Measurements from ENCODE around the gene SART1.

DNA sequence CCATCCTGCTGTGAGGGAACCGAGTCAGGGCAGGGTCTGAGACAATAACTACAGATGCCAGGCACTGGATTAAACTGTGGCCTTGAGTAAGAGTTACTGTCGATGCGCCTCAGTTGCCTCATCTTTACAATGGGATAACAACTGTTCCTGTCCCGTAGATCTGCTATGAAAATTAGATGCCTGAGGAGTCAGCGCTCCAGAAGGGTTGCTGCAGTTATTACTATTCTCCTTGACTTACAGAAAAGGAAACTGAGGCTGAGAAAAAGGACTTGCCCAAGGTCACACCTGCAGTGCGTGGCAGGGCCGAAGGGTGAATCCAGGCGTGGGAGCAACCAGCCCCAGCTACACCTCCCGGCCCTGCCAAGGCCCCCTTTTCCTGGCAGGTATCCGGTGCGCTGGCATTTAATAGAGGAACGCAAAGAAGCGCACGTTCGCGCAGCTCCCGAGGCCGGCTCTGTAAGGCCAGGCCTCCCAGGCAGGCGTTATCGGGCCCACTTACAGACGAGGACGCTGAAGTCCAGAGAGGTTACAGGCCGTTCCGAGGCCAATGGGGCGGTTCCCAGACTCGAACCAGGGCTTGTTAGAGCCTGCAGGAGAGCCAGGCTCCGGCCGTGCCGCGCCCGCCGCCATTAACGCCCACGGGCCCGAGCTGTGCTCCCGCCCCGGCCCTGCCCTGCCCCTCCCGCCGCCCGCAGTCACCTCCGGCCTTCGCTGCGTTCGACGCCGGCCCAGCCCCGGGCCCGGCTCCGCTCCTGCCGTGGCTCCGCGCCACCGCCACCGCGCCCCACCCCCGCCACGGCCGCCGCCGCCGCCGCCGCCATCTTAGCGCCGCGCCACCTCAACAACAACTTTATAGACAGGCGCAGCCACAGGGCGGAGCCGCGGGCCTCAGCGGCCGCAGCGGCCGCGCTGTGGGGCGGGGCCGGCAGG, 43.1 kb upstream of the SART1 start, which contains the start of gene C11orf68:
- TF ChIP-seq BCL11A (IDR thresholded peaks at IDR 0.05; ENCODE audit: low read depth, low read length) (no peak), EP300 (IDR thresholded peaks at IDR 0.05; ENCODE audit: borderline replicate concordance in 1 of 2, control insufficient read depth in 1 of 2, low read depth in 2 of 2, low read length in 2 of 2) (no peak), EZH2 (IDR thresholded peaks at IDR 0.05; ENCODE audit: borderline replicate concordance, control insufficient read depth, low read depth, low read length) (no peak), TCF12 (IDR thresholded peaks at IDR 0.05; ENCODE audit: low read depth, low read length) (no peak), KAT2A (conservative IDR thresholded peaks at IDR 0.05; ENCODE audit: control insufficient read depth, low read depth, low read length) (no peak), CEBPB (IDR thresholded peaks at IDR 0.05; ENCODE audit: borderline replicate concordance in 1 of 2, low read depth in 2 of 2, low read length in 2 of 2) (no peak)
- TF ChIP-seq, protein P1, sequence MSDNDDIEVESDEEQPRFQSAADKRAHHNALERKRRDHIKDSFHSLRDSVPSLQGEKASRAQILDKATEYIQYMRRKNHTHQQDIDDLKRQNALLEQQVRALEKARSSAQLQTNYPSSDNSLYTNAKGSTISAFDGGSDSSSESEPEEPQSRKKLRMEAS (IDR thresholded peaks at IDR 0.05; ENCODE audit: low read depth, low read length) = no peak
- TF ChIP-seq, protein P2, sequence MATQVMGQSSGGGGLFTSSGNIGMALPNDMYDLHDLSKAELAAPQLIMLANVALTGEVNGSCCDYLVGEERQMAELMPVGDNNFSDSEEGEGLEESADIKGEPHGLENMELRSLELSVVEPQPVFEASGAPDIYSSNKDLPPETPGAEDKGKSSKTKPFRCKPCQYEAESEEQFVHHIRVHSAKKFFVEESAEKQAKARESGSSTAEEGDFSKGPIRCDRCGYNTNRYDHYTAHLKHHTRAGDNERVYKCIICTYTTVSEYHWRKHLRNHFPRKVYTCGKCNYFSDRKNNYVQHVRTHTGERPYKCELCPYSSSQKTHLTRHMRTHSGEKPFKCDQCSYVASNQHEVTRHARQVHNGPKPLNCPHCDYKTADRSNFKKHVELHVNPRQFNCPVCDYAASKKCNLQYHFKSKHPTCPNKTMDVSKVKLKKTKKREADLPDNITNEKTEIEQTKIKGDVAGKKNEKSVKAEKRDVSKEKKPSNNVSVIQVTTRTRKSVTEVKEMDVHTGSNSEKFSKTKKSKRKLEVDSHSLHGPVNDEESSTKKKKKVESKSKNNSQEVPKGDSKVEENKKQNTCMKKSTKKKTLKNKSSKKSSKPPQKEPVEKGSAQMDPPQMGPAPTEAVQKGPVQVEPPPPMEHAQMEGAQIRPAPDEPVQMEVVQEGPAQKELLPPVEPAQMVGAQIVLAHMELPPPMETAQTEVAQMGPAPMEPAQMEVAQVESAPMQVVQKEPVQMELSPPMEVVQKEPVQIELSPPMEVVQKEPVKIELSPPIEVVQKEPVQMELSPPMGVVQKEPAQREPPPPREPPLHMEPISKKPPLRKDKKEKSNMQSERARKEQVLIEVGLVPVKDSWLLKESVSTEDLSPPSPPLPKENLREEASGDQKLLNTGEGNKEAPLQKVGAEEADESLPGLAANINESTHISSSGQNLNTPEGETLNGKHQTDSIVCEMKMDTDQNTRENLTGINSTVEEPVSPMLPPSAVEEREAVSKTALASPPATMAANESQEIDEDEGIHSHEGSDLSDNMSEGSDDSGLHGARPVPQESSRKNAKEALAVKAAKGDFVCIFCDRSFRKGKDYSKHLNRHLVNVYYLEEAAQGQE (IDR thresholded peaks at IDR 0.05; ENCODE audit: low read depth, low read length) = no peak
- TF ChIP-seq, protein P3, sequence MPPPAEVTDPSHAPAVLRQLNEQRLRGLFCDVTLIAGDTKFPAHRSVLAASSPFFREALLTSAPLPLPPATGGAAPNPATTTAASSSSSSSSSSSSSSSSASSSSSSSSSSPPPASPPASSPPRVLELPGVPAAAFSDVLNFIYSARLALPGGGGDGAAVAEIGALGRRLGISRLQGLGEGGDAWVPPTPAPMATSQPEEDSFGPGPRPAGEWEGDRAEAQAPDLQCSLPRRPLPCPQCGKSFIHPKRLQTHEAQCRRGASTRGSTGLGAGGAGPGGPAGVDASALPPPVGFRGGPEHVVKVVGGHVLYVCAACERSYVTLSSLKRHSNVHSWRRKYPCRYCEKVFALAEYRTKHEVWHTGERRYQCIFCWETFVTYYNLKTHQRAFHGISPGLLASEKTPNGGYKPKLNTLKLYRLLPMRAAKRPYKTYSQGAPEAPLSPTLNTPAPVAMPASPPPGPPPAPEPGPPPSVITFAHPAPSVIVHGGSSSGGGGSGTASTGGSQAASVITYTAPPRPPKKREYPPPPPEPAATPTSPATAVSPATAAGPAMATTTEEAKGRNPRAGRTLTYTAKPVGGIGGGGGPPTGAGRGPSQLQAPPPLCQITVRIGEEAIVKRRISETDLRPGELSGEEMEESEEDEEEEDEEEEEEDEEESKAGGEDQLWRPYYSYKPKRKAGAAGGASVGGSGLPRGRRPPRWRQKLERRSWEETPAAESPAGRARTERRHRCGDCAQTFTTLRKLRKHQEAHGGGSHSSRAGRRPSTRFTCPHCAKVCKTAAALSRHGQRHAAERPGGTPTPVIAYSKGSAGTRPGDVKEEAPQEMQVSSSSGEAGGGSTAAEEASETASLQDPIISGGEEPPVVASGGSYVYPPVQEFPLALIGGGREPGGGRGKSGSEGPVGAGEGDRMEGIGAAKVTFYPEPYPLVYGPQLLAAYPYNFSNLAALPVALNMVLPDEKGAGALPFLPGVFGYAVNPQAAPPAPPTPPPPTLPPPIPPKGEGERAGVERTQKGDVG (CRISPR knock-in tag; IDR thresholded peaks at IDR 0.05) = no peak

All from GM12878 (cell line).